Ascending aorta (tissue), 2 donors: Measurements from ENCODE around the gene DCP2. TPM values are rescaled to one million over a fixed set of nuclear protein-coding genes. Genes with fewer than 3 reads are reported as not detected.
A peak's percentile ranks its signal among the peaks of the same experiment; 100 is the strongest.
"Not testable (repeated sequence)": the region's sequence is repeated elsewhere in the genome, so short reads cannot be mapped to it uniquely, and the experiment has no call there.

Experiments used
- DNase-seq, 2 donors: peaks; one replicate each; pipeline ENCODE4 v3.0.0-alpha.2; 2019; ENCODE audit warnings: low spot score in 2 of 2
- H3K27ac ChIP-seq, 2 donors: fragments of 200-600 bp; sonication (generic); one replicate each; pipeline ENCODE4 v1.5.1; 2016 to 2017; ENCODE audit warnings: mild to moderate bottlenecking in 1 of 2
- H3K27me3 ChIP-seq: fragments of 200-600 bp; sonication (generic); one replicate; pipeline ENCODE4 v1.5.1; 2017
- H3K36me3 ChIP-seq, 2 donors: fragments of 200-600 bp; sonication (generic); one replicate each; pipeline ENCODE4 v1.5.1; 2016
- H3K4me1 ChIP-seq, 2 donors: fragments of 200-600 bp; sonication (generic); one replicate each; pipeline ENCODE4 v1.5.1; 2016 to 2017; ENCODE audit warnings: mild to moderate bottlenecking in 1 of 2
- H3K4me3 ChIP-seq, 2 donors: fragments of 200-600 bp; sonication (generic); one replicate each; pipeline ENCODE4 v1.5.1; 2016 to 2017; ENCODE audit warnings: mild to moderate bottlenecking in 1 of 2
- H3K9me3 ChIP-seq, 2 donors: fragments of 200-600 bp; sonication (generic); one replicate each; pipeline ENCODE4 v1.5.1; 2016
- CTCF ChIP-seq, 3 experiments: fragments of 200-600 bp in 2 of 3; fragments of 450-650 bp in 1 of 3; sonication (generic) in 2 of 3; IDR thresholded peaks; one replicate each; pipeline ENCODE4 v1.5.1; 2016 to 2019; ENCODE audit warnings: antibody characterized with exemption in 3 of 3, mild to moderate bottlenecking in 1 of 3, moderate library complexity in 1 of 3
- intact Hi-C: fragments of 100-400 bp; cut with DNase I; formaldehyde crosslinking; loops from one replicate; pipeline ENCODE4 v1.15.1; 2023
- total RNA-seq: library from RNA; depleted of rRNA; stranded (reverse); fragments of >200 nt; gene quantifications from one replicate; pipeline ENCODE4 v1.1.0, GENCODE V29; 2016

Gene DCP2
- total RNA-seq, 1 donor from 2014 or later, result 24.6 TPM

DNA sequence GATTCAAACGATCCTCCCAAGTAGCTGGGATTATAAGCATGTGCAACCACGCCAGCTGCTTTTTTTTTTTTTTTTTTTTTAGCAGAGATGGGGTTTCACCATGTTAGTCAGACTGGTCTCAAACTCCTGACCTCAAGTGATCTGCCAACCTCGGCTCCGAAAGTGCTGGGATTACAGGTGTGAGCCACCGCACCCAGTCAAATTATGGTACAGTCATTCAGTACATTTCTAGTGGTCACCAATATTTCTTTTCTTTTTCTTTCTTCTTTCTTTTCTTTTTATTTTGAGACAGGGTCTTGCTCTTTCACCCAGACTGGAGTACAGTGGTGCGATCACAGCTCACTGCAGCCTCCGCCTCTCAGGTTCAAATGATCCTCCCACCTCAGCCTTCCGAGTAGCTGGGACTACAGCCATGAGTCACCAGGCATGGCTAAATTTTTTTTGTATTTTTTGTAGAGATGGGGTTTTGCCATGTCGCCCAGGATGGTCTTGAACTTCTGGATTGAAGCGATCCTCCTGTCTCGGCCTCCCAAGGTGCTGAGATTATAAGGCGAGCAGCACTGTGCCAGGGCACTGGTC, 25.4 kb upstream of the DCP2 start:
- Histone ChIP-seq H3K36me3 (no peaks in the 10 kb centered on the region), H3K4me1 (no peaks in the 10 kb centered on the region), H3K9me3 (no peaks in the 10 kb centered on the region), H3K4me3 (no peak overlapping the region), H3K27me3 (no peaks in the 10 kb centered on the region), H3K27ac (no peak overlapping the region)
- no peak for DNase-seq
- intact Hi-C loops, result no loop called here
- no peak for TF ChIP-seq CTCF (IDR thresholded peaks at IDR 0.05)

DNA sequence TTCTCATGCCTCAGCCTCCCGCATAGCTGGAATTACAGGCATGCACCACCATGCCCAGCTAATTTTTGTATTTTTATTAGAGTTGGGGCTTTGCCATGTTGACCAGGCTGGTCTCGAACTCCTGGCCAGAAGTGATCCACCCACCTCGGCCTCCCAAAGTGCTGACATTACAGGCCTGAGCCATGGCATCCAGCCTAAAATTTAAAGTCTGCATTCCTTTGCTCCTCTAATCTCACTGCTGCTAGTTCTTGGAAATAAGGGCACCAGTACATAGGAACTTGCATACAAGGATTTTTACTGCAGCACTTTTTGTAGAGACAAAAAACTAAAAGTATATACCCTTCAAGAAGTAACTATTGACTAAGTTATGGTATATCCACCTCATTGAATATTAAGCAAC, 20.0 kb upstream of the DCP2 start:
- TF ChIP-seq CTCF (IDR thresholded peaks at IDR 0.05), result no peak
- Histone ChIP-seq H3K4me3 (no peak overlapping the region), H3K36me3 (no peaks in the 10 kb centered on the region), H3K27me3 (no peaks in the 10 kb centered on the region), H3K9me3 (no peaks in the 10 kb centered on the region), H3K27ac (no peak overlapping the region), H3K4me1 (peaks cover 0 to 24% of the 10 kb centered on the region in 2 donors)
- DNase-seq, result no peak
- intact Hi-C loops, result no loop called here

- no peak for TF ChIP-seq CTCF (IDR thresholded peaks at IDR 0.05)
These were observed 19.4 kb upstream of the DCP2 start for GRCh38 chr5:112957036-112957808.

GRCh38 chr5:112958093-112959088, 18.2 kb upstream of the DCP2 start:
- Histone ChIP-seq H3K9me3 (no peaks in the 10 kb centered on the region), H3K27ac (peak overlapping the region; percentile 57 to 58), H3K36me3 (no peaks in the 10 kb centered on the region), H3K4me1 (peaks cover 0 to 26% of the 10 kb centered on the region in 2 donors), H3K27me3 (no peaks in the 10 kb centered on the region), H3K4me3 (no peak overlapping the region)
- intact Hi-C loops, result no loop called here
- no peak for TF ChIP-seq CTCF (IDR thresholded peaks at IDR 0.05)
- peak in 1 of 2 donors; percentile 76 for DNase-seq

More at GRCh38 chr5:112957036-112957808, 19.4 kb upstream of the DCP2 start:
- H3K9me3 ChIP-seq, result no peaks in the 10 kb centered on the region
- intact Hi-C loops, result no loop called here
- no peak overlapping the region for H3K4me3 ChIP-seq
- H3K36me3 ChIP-seq, result no peaks in the 10 kb centered on the region
- H3K27me3 ChIP-seq, result no peaks in the 10 kb centered on the region
- peaks cover 0 to 24% of the 10 kb centered on the region in 2 donors for H3K4me1 ChIP-seq
- DNase-seq, result no peak
- no peak overlapping the region for H3K27ac ChIP-seq

DNA sequence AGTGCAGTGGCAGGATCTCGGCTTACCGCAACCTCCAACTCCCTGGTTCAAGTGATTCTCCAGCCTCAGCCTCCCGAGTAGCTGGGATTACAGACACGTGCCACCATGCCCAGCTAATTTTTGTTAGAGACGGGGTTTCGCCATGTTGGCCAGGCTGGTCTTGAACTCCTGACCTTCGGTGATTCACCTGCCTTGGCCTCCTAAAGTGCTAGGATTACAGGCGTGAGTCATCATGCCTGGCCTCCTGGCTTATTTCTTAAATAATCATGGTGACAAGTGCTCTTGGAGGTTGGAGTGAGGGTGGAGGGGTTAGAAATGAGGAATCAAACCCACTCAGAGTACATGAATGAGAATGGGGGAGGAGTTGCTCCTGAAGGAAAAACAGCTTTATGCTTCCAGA, 16.7 kb upstream of the DCP2 start:
- intact Hi-C loops, result loop anchor here (5.0 kb wide), 1 partner anchor 98 kb away; the partner anchor contains the start of gene SRP19
- peak overlapping the region in 1 of 2 donors; percentile 29 for H3K27ac ChIP-seq

More for the DNA sequence above, 16.7 kb upstream of the DCP2 start:
- H3K4me1 ChIP-seq, result peaks cover 0 to 30% of the 10 kb centered on the region in 2 donors
- H3K4me3 ChIP-seq, H3K36me3 ChIP-seq, DNase-seq, H3K9me3 ChIP-seq, H3K27me3 ChIP-seq: not testable (repeated sequence)
